Gastrocnemius medialis (tissue), 4 donors: ENCODE data around the gene GNA15.

Experiments used
- CTCF ChIP-seq, 5 experiments: fragments of 450-650 bp in 3 of 5; fragments of 200-600 bp in 2 of 5; sonication (generic) in 2 of 5; IDR thresholded peaks in 4 of 5; conservative IDR thresholded peaks in 1 of 5; 1 replicate in 4 of 5; 2 replicates in 1 of 5; pipeline ENCODE4 v1.5.1; 2016 to 2019; ENCODE audit warnings: antibody characterized with exemption in 5 of 5, mild to moderate bottlenecking in 3 of 5, moderate library complexity in 3 of 5
- POLR2A ChIP-seq, 2 donors: fragments of 450-650 bp; IDR thresholded peaks; one replicate each; pipeline ENCODE4 v1.6.1; 2017; ENCODE audit warnings: antibody characterized with exemption in 2 of 2, mild to moderate bottlenecking in 2 of 2, moderate library complexity in 2 of 2

- TF ChIP-seq POLR2A (IDR thresholded peaks at IDR 0.05): no peak
- no peak for TF ChIP-seq CTCF (IDR thresholded peaks at IDR 0.05 in 4 of 5, conservative IDR thresholded peaks at IDR 0.05 in 1 of 5)
Observed at GRCh38 chr19:3183721-3184641, 48.1 kb downstream of the GNA15 start.
